RWPE2 (cell line): ENCODE measurements around the gene BRINP2.
"Not testable (repeated sequence)": the region's sequence is repeated elsewhere in the genome, so short reads cannot be mapped to it uniquely, and the experiment has no call there.

Experiments
- ATAC-seq: fragments of 200-7000 bp; cut with Tn5 transposase; 3 replicates; pipeline ENCODE4 v1.9.1; 2021; ENCODE audit warnings: low read depth
- DNase-seq: peaks from one replicate; pipeline ENCODE4 v3.0.0-alpha.2; 2020; ENCODE audit warnings: low spot score
- H3K27ac ChIP-seq: fragments of 450-650 bp; 2 replicates; pipeline ENCODE4 v1.5.1; 2017; ENCODE audit warnings: mild to moderate bottlenecking; ENCODE audit not compliant: poor library complexity, severe bottlenecking
- H3K27me3 ChIP-seq: fragments of 250-450 bp; sonication (Bioruptor Pico); 2 replicates; pipeline ENCODE4 v1.5.1; 2021; ENCODE audit warnings: mild to moderate bottlenecking, moderate library complexity; ENCODE audit not compliant: insufficient read depth, poor library complexity, severe bottlenecking
- H3K36me3 ChIP-seq: fragments of 250-450 bp; sonication (Bioruptor Pico); 2 replicates; pipeline ENCODE4 v1.5.1; 2020; ENCODE audit warnings: low read depth, mild to moderate bottlenecking, moderate library complexity
- H3K4me1 ChIP-seq: fragments of 250-450 bp; sonication (Bioruptor Pico); 2 replicates; pipeline ENCODE4 v1.5.1; 2021; ENCODE audit warnings: mild to moderate bottlenecking, moderate library complexity; ENCODE audit not compliant: insufficient read depth, poor library complexity, severe bottlenecking
- H3K4me3 ChIP-seq: fragments of 250-450 bp; sonication (Bioruptor Pico); 2 replicates; pipeline ENCODE4 v1.5.1; 2021; ENCODE audit warnings: mild to moderate bottlenecking, moderate library complexity; ENCODE audit not compliant: severe bottlenecking
- H3K9me3 ChIP-seq: fragments of 250-450 bp; sonication (Bioruptor Pico); 2 replicates; pipeline ENCODE4 v1.5.1; 2021; ENCODE audit warnings: mild to moderate bottlenecking, moderate library complexity; ENCODE audit not compliant: severe bottlenecking
- TF ChIP-seq, protein P1 (sequence below): fragments of 450-650 bp; IDR thresholded peaks from one replicate; pipeline ENCODE4 v1.5.1; 2017; ENCODE audit warnings: mild to moderate bottlenecking, moderate library complexity; ENCODE audit not compliant: poor library complexity, severe bottlenecking

Gene BRINP2

DNA sequence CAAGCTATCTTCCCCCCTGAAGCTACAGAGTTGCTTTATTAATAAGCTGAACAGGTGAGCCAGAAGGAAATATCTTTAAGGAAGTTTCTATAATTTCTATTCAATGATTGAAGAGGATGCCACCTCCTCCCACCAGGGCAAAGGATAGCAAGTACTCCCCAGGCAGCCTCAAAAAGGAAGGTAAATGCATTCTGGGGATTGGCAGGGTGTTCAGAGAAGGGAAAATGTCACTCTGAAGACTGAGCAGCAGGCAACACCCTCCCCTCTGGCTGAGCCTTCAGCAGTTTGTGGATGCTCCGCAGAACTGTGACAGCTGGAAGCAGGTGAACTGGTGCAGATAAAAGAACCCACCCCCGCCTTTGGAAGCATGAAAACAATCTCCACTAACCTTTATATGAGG lies 140.8 kb downstream of the BRINP2 start:
- Histone ChIP-seq H3K9me3 (no peaks in the 10 kb centered on the region), H3K36me3 (no peaks in the 10 kb centered on the region), H3K27ac (no peak overlapping the region), H3K4me3 (no peak overlapping the region), H3K4me1 (peaks cover 32% of the 10 kb centered on the region), H3K27me3 (no peaks in the 10 kb centered on the region)
- DNase-seq = no peak
- no peak for ATAC-seq
- TF ChIP-seq, protein P1, sequence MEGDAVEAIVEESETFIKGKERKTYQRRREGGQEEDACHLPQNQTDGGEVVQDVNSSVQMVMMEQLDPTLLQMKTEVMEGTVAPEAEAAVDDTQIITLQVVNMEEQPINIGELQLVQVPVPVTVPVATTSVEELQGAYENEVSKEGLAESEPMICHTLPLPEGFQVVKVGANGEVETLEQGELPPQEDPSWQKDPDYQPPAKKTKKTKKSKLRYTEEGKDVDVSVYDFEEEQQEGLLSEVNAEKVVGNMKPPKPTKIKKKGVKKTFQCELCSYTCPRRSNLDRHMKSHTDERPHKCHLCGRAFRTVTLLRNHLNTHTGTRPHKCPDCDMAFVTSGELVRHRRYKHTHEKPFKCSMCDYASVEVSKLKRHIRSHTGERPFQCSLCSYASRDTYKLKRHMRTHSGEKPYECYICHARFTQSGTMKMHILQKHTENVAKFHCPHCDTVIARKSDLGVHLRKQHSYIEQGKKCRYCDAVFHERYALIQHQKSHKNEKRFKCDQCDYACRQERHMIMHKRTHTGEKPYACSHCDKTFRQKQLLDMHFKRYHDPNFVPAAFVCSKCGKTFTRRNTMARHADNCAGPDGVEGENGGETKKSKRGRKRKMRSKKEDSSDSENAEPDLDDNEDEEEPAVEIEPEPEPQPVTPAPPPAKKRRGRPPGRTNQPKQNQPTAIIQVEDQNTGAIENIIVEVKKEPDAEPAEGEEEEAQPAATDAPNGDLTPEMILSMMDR = no peak

DNA sequence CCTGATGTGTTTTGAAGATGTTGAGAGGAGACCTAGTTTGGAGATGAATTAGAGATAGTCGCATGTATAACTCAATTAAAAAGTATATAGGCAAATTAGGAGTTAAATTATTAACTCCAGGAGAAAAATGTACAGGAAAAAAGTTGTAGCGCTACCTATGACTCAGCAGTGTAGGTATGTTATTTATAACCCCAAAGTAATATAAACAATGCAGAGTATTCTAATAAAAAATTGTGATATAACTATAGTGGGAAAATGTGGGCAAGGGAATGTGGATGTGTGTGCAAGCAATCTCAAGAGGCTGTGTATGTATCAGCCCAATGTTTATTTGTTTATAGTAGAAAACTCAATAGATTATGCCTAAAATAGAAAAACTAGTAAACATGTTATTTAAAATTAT lies 144.5 kb downstream of the BRINP2 start:
- Histone ChIP-seq H3K27me3 (no peaks in the 10 kb centered on the region), H3K4me3 (no peak overlapping the region), H3K4me1 (peaks cover 11% of the 10 kb centered on the region), H3K27ac (no peak overlapping the region), H3K36me3 (no peaks in the 10 kb centered on the region), H3K9me3 (no peaks in the 10 kb centered on the region)
- ATAC-seq (peak; percentile 89), DNase-seq (no peak)
- TF ChIP-seq, protein P1 = no peak

- H3K4me1 ChIP-seq = peaks cover 11% of the 10 kb centered on the region
- TF ChIP-seq, protein P1 = no peak
- ATAC-seq (no peak), DNase-seq (no peak)
- no peaks in the 10 kb centered on the region for H3K36me3 ChIP-seq
- H3K4me3 ChIP-seq = no peak overlapping the region
- H3K27me3 ChIP-seq = no peaks in the 10 kb centered on the region
- H3K9me3 ChIP-seq = no peaks in the 10 kb centered on the region
- H3K27ac ChIP-seq = no peak overlapping the region
These were observed 145.0 kb downstream of the BRINP2 start for GRCh38 chr1:177315761-177316160.

DNA sequence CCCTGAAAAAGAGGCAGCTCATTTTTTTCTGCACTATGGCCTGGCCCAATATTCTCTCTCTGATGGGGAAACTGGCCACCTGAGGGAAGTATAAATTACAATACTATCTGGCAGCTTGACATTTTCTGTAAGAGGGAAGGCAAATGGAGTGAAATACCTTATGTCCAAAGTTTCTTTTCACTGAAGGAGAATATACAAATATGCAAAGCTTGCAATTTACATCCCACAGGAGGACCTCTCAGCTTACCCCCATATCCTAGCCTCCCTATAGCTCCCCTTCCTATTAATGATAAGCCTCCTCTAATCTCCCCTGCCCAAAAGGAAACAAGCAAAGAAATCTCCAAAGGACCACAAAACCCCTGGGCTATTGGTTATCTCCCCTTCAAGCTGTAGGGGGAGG lies 150.7 kb downstream of the BRINP2 start:
- not testable (repeated sequence) for ATAC-seq, H3K4me3 ChIP-seq, H3K4me1 ChIP-seq, H3K9me3 ChIP-seq, H3K27ac ChIP-seq, DNase-seq, H3K36me3 ChIP-seq, H3K27me3 ChIP-seq

DNA sequence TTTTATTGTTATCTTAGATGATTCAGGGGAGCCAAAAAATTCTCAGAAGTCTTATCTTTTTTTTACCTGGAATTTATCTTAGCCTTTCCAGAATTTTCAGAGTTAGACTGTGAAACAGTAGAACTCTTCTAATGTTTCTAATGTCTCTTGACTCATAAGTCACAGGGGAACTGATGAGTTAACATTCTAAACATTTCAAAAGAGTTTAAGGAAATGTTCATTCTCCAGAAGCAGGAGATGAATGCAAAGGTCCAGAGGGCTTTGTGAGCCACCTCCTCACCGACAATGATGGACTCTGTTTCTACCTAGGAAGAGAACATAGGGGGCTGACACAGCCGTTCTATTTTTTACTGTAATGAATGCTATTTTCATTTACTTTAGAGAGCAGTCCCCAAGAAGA lies 157.5 kb downstream of the BRINP2 start:
- H3K4me3 ChIP-seq = no peak overlapping the region
- no peak overlapping the region for H3K27ac ChIP-seq
- H3K36me3 ChIP-seq = no peaks in the 10 kb centered on the region
- H3K9me3 ChIP-seq = no peaks in the 10 kb centered on the region
- ATAC-seq (no peak), DNase-seq (no peak)
- TF ChIP-seq, protein P1 = no peak
- no peaks in the 10 kb centered on the region for H3K27me3 ChIP-seq
- H3K4me1 ChIP-seq = no peaks in the 10 kb centered on the region
